ENCODE results near the gene CDV3. TPM values are rescaled to one million over a fixed set of nuclear protein-coding genes. Genes with fewer than 3 reads are reported as not detected.

Gene CDV3
- total and polyA plus RNA-seq, 3 experiments from 2014 or later: 71.5 to 322 (median 298) TPM

- Mint-ChIP-seq H3K9me3 (no peaks in the 10 kb centered on the region), H3K27me3 (no peaks in the 10 kb centered on the region), H3K4me1 (peaks cover 0 to 6% (median 2%) of the 10 kb centered on the region in 3 donors), H3K27ac (no peak overlapping the region), H3K36me3 (peaks cover 6 to 69% (median 13%) of the 10 kb centered on the region in 3 donors), H3K4me3 (no peak overlapping the region)
- Histone ChIP-seq H3K4me3 (ENCODE audit: low read length) (no peak overlapping the region), H3K4me1 (ENCODE audit: insufficient read depth, low read length) (no peaks in the 10 kb centered on the region), H3K27ac (ENCODE audit: low read depth, low read length) (no peak overlapping the region), H3K36me3 (ENCODE audit: insufficient read depth, low read length) (peaks cover 15% of the 10 kb centered on the region), H3K27me3 (ENCODE audit: insufficient read depth, low read length, poor library complexity, severe bottlenecking) (no peaks in the 10 kb centered on the region), H3K9me3 (ENCODE audit: low read length) (no peaks in the 10 kb centered on the region)
- POLR2A ChIA-PET: no interaction called here
- CTCF ChIA-PET: no interaction called here
- no peak for DNase-seq
Measured at GRCh38 chr3:133607816-133608215, 34.3 kb downstream of the CDV3 start.

- Histone ChIP-seq H3K4me1 (ENCODE audit: insufficient read depth, low read length) (no peaks in the 10 kb centered on the region), H3K27me3 (ENCODE audit: insufficient read depth, low read length, poor library complexity, severe bottlenecking) (no peaks in the 10 kb centered on the region), H3K9me3 (ENCODE audit: low read length) (no peaks in the 10 kb centered on the region), H3K36me3 (ENCODE audit: insufficient read depth, low read length) (peaks cover 15% of the 10 kb centered on the region), H3K4me3 (ENCODE audit: low read length) (no peak overlapping the region), H3K27ac (ENCODE audit: low read depth, low read length) (no peak overlapping the region)
- Mint-ChIP-seq H3K4me3 (no peak overlapping the region), H3K36me3 (peaks cover 6 to 73% (median 10%) of the 10 kb centered on the region in 3 donors), H3K4me1 (peaks cover 0 to 2% (median 0%) of the 10 kb centered on the region in 3 donors), H3K9me3 (no peaks in the 10 kb centered on the region), H3K27me3 (no peaks in the 10 kb centered on the region), H3K27ac (no peak overlapping the region)
- ChIA-PET CTCF (no interaction called here), POLR2A (no interaction called here)
- DNase-seq: no peak
Measured at GRCh38 chr3:133608388-133608787, 34.9 kb downstream of the CDV3 start.

- peaks cover 15% of the 10 kb centered on the region for H3K36me3 ChIP-seq (ENCODE audit: insufficient read depth, low read length)
- no peak for DNase-seq
- H3K4me1 Mint-ChIP-seq: no peaks in the 10 kb centered on the region
- H3K27ac ChIP-seq (ENCODE audit: low read depth, low read length): no peak overlapping the region
- H3K4me1 ChIP-seq (ENCODE audit: insufficient read depth, low read length): no peaks in the 10 kb centered on the region
- H3K4me3 Mint-ChIP-seq: no peak overlapping the region
- H3K4me3 ChIP-seq (ENCODE audit: low read length): no peak overlapping the region
- no peaks in the 10 kb centered on the region for H3K27me3 Mint-ChIP-seq
- H3K9me3 ChIP-seq (ENCODE audit: low read length): no peaks in the 10 kb centered on the region
- H3K27me3 ChIP-seq (ENCODE audit: insufficient read depth, low read length, poor library complexity, severe bottlenecking): no peaks in the 10 kb centered on the region
- ChIA-PET POLR2A (no interaction called here), CTCF (no interaction called here)
- peaks cover 6 to 74% (median 8%) of the 10 kb centered on the region in 3 donors for H3K36me3 Mint-ChIP-seq
- H3K27ac Mint-ChIP-seq: no peak overlapping the region
- no peaks in the 10 kb centered on the region for H3K9me3 Mint-ChIP-seq
Measured at GRCh38 chr3:133610031-133610430, 36.5 kb downstream of the CDV3 start.

- Mint-ChIP-seq H3K36me3 (peaks cover 7 to 72% (median 11%) of the 10 kb centered on the region in 3 donors), H3K27ac (no peak overlapping the region), H3K4me3 (no peak overlapping the region), H3K9me3 (no peaks in the 10 kb centered on the region), H3K27me3 (no peaks in the 10 kb centered on the region), H3K4me1 (no peaks in the 10 kb centered on the region)
- no peaks in the 10 kb centered on the region for H3K9me3 ChIP-seq (ENCODE audit: low read length)
- CTCF ChIA-PET: no interaction called here
- H3K27me3 ChIP-seq (ENCODE audit: insufficient read depth, low read length, poor library complexity, severe bottlenecking): no peaks in the 10 kb centered on the region
- POLR2A ChIA-PET: no interaction called here
- no peak for DNase-seq
- H3K36me3 ChIP-seq (ENCODE audit: insufficient read depth, low read length): peaks cover 19% of the 10 kb centered on the region
- no peak overlapping the region for H3K4me3 ChIP-seq (ENCODE audit: low read length)
- H3K4me1 ChIP-seq (ENCODE audit: insufficient read depth, low read length): no peaks in the 10 kb centered on the region
- no peak overlapping the region for H3K27ac ChIP-seq (ENCODE audit: low read depth, low read length)
Measured at GRCh38 chr3:133611534-133611933, 38.0 kb downstream of the CDV3 start.

GRCh38 chr3:133620066-133620784, 46.7 kb downstream of the CDV3 start:
- no peaks in the 10 kb centered on the region for H3K27me3 ChIP-seq (ENCODE audit: insufficient read depth, low read length, poor library complexity, severe bottlenecking)
- no peak overlapping the region for H3K4me3 ChIP-seq (ENCODE audit: low read length)
- H3K27ac ChIP-seq (ENCODE audit: low read depth, low read length): no peak overlapping the region
- CTCF ChIA-PET: no interaction called here
- no peak for DNase-seq
- Mint-ChIP-seq H3K4me3 (no peak overlapping the region), H3K4me1 (no peaks in the 10 kb centered on the region), H3K27ac (peak overlapping the region in 3 of 8 donors; percentile 37 to 77 (median 70)), H3K9me3 (no peaks in the 10 kb centered on the region), H3K27me3 (no peaks in the 10 kb centered on the region), H3K36me3 (peaks cover 16 to 83% (median 30%) of the 10 kb centered on the region in 3 donors)
- POLR2A ChIA-PET: no interaction called here
- H3K9me3 ChIP-seq (ENCODE audit: low read length): no peaks in the 10 kb centered on the region
- H3K4me1 ChIP-seq (ENCODE audit: insufficient read depth, low read length): no peaks in the 10 kb centered on the region
- peaks cover 24% of the 10 kb centered on the region for H3K36me3 ChIP-seq (ENCODE audit: insufficient read depth, low read length)

- Histone ChIP-seq H3K4me1 (ENCODE audit: insufficient read depth, low read length) (no peaks in the 10 kb centered on the region), H3K4me3 (ENCODE audit: low read length) (no peak overlapping the region), H3K36me3 (ENCODE audit: insufficient read depth, low read length) (peaks cover 20% of the 10 kb centered on the region), H3K9me3 (ENCODE audit: low read length) (no peaks in the 10 kb centered on the region), H3K27ac (ENCODE audit: low read depth, low read length) (no peak overlapping the region), H3K27me3 (ENCODE audit: insufficient read depth, low read length, poor library complexity, severe bottlenecking) (no peaks in the 10 kb centered on the region)
- H3K4me3 Mint-ChIP-seq: no peak overlapping the region
- peaks cover 0 to 80% (median 22%) of the 10 kb centered on the region in 3 donors for H3K36me3 Mint-ChIP-seq
- H3K9me3 Mint-ChIP-seq: no peaks in the 10 kb centered on the region
- ChIA-PET CTCF (no interaction called here), POLR2A (no interaction called here)
- no peaks in the 10 kb centered on the region for H3K27me3 Mint-ChIP-seq
- DNase-seq: no peak
- H3K4me1 Mint-ChIP-seq: peaks cover 0 to 9% (median 3%) of the 10 kb centered on the region in 3 donors
- H3K27ac Mint-ChIP-seq: no peak overlapping the region
Measured at GRCh38 chr3:133627789-133628188, 54.3 kb downstream of the CDV3 start.

GRCh38 chr3:133629146-133629545, 55.7 kb downstream of the CDV3 start:
- ChIA-PET POLR2A (no interaction called here), CTCF (no interaction called here)
- H3K27ac ChIP-seq (ENCODE audit: low read depth, low read length): no peak overlapping the region
- Mint-ChIP-seq H3K36me3 (peaks cover 10 to 80% (median 28%) of the 10 kb centered on the region in 3 donors), H3K4me3 (no peak overlapping the region), H3K27ac (peak overlapping the region in 3 of 8 donors; percentile 25 to 93 (median 33)), H3K27me3 (no peaks in the 10 kb centered on the region), H3K9me3 (no peaks in the 10 kb centered on the region), H3K4me1 (peaks cover 0 to 9% (median 3%) of the 10 kb centered on the region in 3 donors)
- H3K9me3 ChIP-seq (ENCODE audit: low read length): no peaks in the 10 kb centered on the region
- DNase-seq: no peak
- no peak overlapping the region for H3K4me3 ChIP-seq (ENCODE audit: low read length)
- H3K4me1 ChIP-seq (ENCODE audit: insufficient read depth, low read length): no peaks in the 10 kb centered on the region
- H3K27me3 ChIP-seq (ENCODE audit: insufficient read depth, low read length, poor library complexity, severe bottlenecking): no peaks in the 10 kb centered on the region
- peaks cover 12% of the 10 kb centered on the region for H3K36me3 ChIP-seq (ENCODE audit: insufficient read depth, low read length)

GRCh38 chr3:133633439-133633838, 60.0 kb downstream of the CDV3 start:
- H3K4me1 Mint-ChIP-seq: peaks cover 5 to 8% (median 6%) of the 10 kb centered on the region in 3 donors
- ChIA-PET CTCF (no interaction called here), POLR2A (no interaction called here)
- H3K4me3 ChIP-seq (ENCODE audit: low read length): no peak overlapping the region
- no peak for DNase-seq
- no peaks in the 10 kb centered on the region for H3K4me1 ChIP-seq (ENCODE audit: insufficient read depth, low read length)
- no peaks in the 10 kb centered on the region for H3K9me3 Mint-ChIP-seq
- no peaks in the 10 kb centered on the region for H3K27me3 ChIP-seq (ENCODE audit: insufficient read depth, low read length, poor library complexity, severe bottlenecking)
- no peak overlapping the region for H3K27ac ChIP-seq (ENCODE audit: low read depth, low read length)
- H3K27me3 Mint-ChIP-seq: no peaks in the 10 kb centered on the region
- peak overlapping the region in 1 of 8 donors; percentile 20 for H3K27ac Mint-ChIP-seq
- H3K9me3 ChIP-seq (ENCODE audit: low read length): no peaks in the 10 kb centered on the region
- H3K4me3 Mint-ChIP-seq: no peak overlapping the region
- H3K36me3 ChIP-seq (ENCODE audit: insufficient read depth, low read length): peaks cover 8% of the 10 kb centered on the region
- H3K36me3 Mint-ChIP-seq: peaks cover 16 to 80% (median 28%) of the 10 kb centered on the region in 3 donors
